Smooth muscle cell (in vitro differentiated cells): ENCODE measurements around the gene GPR161. TPM values are rescaled to one million over a fixed set of nuclear protein-coding genes. Genes with fewer than 3 reads are reported as not detected.

ENCODE experiments used
- DNase-seq: peaks from one replicate; lab custom pipeline; 2025; ENCODE audit not compliant: unreplicated experiment; lab: John Stamatoyannopoulos, UW
- H2AFZ ChIP-seq: fragments of 200-600 bp; sonication (generic); 2 replicates; pipeline ENCODE4 v1.6.0; 2016; ENCODE audit warnings: antibody characterized with exemption, low read depth, mild to moderate bottlenecking
- H3F3A ChIP-seq: fragments of 200-600 bp; sonication (generic); 2 replicates; pipeline ENCODE4 v1.6.0; 2017; ENCODE audit warnings: antibody characterized with exemption, low read depth
- H3K27ac ChIP-seq: fragments of 200-600 bp; sonication (generic); 2 replicates; pipeline ENCODE4 v1.5.1; 2016; ENCODE audit warnings: low read depth, mild to moderate bottlenecking
- H3K27me3 ChIP-seq: fragments of 200-600 bp; sonication (generic); 2 replicates; pipeline ENCODE4 v1.6.1; 2016; ENCODE audit warnings: low read depth, mild to moderate bottlenecking
- H3K36me3 ChIP-seq: fragments of 200-600 bp; sonication (generic); 2 replicates; pipeline ENCODE4 v1.5.1; 2016; ENCODE audit warnings: low read depth
- H3K4me1 ChIP-seq: fragments of 200-600 bp; sonication (generic); 2 replicates; pipeline ENCODE4 v1.5.1; 2016; ENCODE audit warnings: low read depth
- H3K4me2 ChIP-seq: fragments of 200-600 bp; sonication (generic); 2 replicates; pipeline ENCODE4 v1.6.0; 2016; ENCODE audit warnings: mild to moderate bottlenecking
- H3K4me3 ChIP-seq: fragments of 200-600 bp; sonication (generic); 2 replicates; pipeline ENCODE4 v1.5.1; 2016; ENCODE audit warnings: mild to moderate bottlenecking
- H3K79me2 ChIP-seq: fragments of 200-600 bp; sonication (generic); 2 replicates; pipeline ENCODE4 v1.6.0; 2016; ENCODE audit warnings: low read depth, mild to moderate bottlenecking
- H3K9ac ChIP-seq: fragments of 200-600 bp; sonication (generic); 2 replicates; pipeline ENCODE4 v1.6.0; 2016; ENCODE audit warnings: low read depth
- H3K9me3 ChIP-seq: fragments of 200-600 bp; sonication (generic); replicated peaks from 2 replicates; pipeline ENCODE4 v1.5.1; 2016; ENCODE audit warnings: low read depth
- H4K20me1 ChIP-seq: fragments of 200-600 bp; sonication (generic); 2 replicates; pipeline ENCODE4 v1.6.0; 2016; ENCODE audit warnings: low read depth
- WGBS: methylation state at CpG from one replicate; pipeline ENCODE4 v1.1.7; 2016; ENCODE audit warnings: low lambda C conversion rate; 5-methylcytosine and 5-hydroxymethylcytosine counted together
- polyA plus RNA-seq: library from polyadenylated mRNA; unstranded; fragments of >200 nt; fragmentation: Nextera tagmentation; extraction: Ambion mirVana; gene quantifications from 2 replicates; pipeline ENCODE4 v1.2.1, GENCODE V29; 2016
- total RNA-seq: library from RNA; depleted of rRNA; stranded (reverse); fragments of >200 nt; gene quantifications from 2 replicates; pipeline ENCODE4 v1.2.3, GENCODE V29; 2014
- TF ChIP-seq, protein P1 (sequence below): fragments of 200-600 bp; sonication (generic); IDR thresholded peaks from 2 replicates; pipeline ENCODE4 v1.5.1; 2017; ENCODE audit warnings: borderline replicate concordance, mild to moderate bottlenecking, antibody characterized with exemption; ENCODE audit not compliant: insufficient read depth, poor library complexity, severe bottlenecking

GPR161 gene
- total and polyA plus RNA-seq, 2 experiments from 2014 or later, result 9.7 to 25.4 TPM

DNA sequence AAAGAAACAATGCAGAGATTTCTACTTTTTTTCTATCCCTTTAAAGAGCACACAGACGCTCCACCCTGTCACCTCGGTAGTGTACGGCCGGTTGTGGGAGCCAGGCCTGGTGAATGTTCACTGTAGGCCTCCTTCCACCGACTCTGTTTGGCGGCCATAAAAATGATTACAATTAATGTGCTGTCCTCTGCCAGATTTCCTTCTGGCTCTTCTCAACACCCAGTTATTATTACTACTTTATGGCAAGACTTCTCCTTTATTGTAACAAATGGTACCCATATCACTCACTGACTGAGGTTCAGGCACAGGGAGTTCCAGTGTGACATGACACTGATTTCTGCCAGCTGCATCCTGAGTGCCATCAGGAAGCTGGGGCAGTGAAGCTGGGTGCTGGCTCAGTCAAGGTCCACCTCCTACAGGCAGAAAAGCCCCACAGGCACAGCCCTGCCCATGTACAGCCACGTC lies 37.4 kb downstream of the GPR161 start:
- H3K9ac ChIP-seq, result no peak overlapping the region

DNA sequence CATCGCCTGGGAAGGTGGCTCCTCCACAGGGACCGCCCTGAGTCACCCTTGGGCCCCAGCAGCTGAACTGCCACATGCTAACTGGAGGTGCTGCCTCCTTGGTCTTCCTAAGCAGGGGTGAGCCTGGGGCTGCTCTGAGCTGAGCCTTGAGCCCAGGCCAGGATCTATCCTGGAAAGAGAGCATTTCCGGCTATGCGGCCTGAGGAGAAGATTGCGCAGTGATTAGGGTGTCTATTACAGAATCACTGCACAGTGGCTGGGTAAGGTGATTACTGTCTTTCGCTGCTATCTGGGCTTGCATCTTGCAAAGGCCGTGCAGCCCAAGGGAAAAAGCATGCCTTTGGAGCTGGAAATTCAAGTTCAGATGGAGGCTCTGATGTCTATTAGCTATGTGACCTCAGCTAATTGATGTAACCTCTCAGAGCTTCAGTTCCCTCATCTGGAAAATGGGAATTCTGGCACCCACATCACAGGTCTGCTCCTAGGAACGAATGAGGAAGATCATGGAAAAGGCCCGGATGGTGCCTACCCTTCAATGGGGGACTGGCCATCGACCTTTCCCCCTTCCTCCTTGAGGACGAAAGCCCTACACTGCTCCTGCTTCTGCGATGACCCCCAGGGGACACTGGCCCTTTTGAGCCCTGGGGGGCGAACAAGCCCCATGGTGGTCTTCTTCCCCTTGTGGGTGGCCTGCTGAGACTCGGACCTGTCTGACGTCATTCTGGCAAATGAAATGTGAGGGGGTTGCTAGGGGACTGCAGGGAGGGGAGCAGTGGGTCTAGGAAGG lies 38.0 kb downstream of the GPR161 start:
- WGBS, result 80% methylated on average over 15 of the region's 15 CpGs

More for the DNA sequence above, 37.4 kb downstream of the GPR161 start:
- no peak for DNase-seq
- H3K79me2 ChIP-seq, result no peaks in the 10 kb centered on the region
- no peaks in the 10 kb centered on the region for H3K4me1 ChIP-seq
- no peaks in the 10 kb centered on the region for H3K9me3 ChIP-seq
- no peaks in the 10 kb centered on the region for H3F3A ChIP-seq
- no peaks in the 10 kb centered on the region for H3K36me3 ChIP-seq
- no peak overlapping the region for H3K27ac ChIP-seq
- 85% methylated on average over 7 of the region's 7 CpGs for WGBS
- H3K4me2 ChIP-seq, result no peak overlapping the region
- no peak overlapping the region for H2AFZ ChIP-seq
- H3K27me3 ChIP-seq, result no peaks in the 10 kb centered on the region
- TF ChIP-seq, protein P1, sequence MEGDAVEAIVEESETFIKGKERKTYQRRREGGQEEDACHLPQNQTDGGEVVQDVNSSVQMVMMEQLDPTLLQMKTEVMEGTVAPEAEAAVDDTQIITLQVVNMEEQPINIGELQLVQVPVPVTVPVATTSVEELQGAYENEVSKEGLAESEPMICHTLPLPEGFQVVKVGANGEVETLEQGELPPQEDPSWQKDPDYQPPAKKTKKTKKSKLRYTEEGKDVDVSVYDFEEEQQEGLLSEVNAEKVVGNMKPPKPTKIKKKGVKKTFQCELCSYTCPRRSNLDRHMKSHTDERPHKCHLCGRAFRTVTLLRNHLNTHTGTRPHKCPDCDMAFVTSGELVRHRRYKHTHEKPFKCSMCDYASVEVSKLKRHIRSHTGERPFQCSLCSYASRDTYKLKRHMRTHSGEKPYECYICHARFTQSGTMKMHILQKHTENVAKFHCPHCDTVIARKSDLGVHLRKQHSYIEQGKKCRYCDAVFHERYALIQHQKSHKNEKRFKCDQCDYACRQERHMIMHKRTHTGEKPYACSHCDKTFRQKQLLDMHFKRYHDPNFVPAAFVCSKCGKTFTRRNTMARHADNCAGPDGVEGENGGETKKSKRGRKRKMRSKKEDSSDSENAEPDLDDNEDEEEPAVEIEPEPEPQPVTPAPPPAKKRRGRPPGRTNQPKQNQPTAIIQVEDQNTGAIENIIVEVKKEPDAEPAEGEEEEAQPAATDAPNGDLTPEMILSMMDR, result no peak
- H4K20me1 ChIP-seq, result no peaks in the 10 kb centered on the region
- no peak overlapping the region for H3K4me3 ChIP-seq

DNA sequence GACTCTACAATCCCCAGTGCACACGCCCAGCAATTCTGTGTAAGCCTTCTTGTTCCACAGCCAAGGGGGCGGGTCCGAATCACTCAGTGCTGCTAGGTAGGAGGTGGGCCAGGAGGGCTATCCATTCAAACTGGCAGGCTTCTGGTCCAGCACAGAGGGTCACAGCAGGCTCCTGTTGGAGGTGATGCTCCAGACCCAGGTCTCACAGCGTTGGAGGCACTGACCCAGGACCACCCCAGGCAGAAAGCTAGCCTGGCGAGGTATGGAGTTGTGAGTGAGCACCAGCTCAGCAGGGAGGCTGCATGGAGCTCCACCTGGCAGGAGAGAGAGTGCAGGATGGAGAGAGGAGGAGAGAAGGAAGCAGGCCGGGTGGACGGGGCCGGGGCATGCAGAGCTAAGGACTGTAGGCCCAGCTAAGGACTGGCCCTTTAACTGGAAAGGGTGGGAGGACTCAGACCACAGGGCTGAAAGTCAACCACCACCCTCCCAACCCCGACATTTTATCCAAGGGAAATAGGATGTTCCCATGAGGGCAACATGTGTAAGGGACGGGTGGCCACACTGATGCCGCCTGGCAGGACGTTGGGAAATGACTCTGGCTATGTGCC lies 38.7 kb downstream of the GPR161 start:
- no peak for DNase-seq
- WGBS, result 89% methylated on average over 12 of the region's 12 CpGs
- Histone ChIP-seq H3K4me1 (no peaks in the 10 kb centered on the region), H3K9ac (no peak overlapping the region), H3K4me2 (no peak overlapping the region), H2AFZ (no peak overlapping the region), H3K4me3 (no peak overlapping the region), H3K36me3 (no peaks in the 10 kb centered on the region), H3K27me3 (no peaks in the 10 kb centered on the region), H3F3A (no peaks in the 10 kb centered on the region), H4K20me1 (no peaks in the 10 kb centered on the region), H3K9me3 (no peaks in the 10 kb centered on the region), H3K79me2 (no peaks in the 10 kb centered on the region), H3K27ac (no peak overlapping the region)
- TF ChIP-seq, protein P1, result no peak

More for the DNA sequence above, 38.0 kb downstream of the GPR161 start:
- H3K9ac ChIP-seq, result no peak overlapping the region
- H3K4me3 ChIP-seq, result no peak overlapping the region
- no peaks in the 10 kb centered on the region for H3K4me1 ChIP-seq
- DNase-seq, result no peak
- H3K36me3 ChIP-seq, result no peaks in the 10 kb centered on the region
- no peak overlapping the region for H3K4me2 ChIP-seq
- H2AFZ ChIP-seq, result no peak overlapping the region
- no peaks in the 10 kb centered on the region for H4K20me1 ChIP-seq
- no peaks in the 10 kb centered on the region for H3K9me3 ChIP-seq
- H3K27ac ChIP-seq, result no peak overlapping the region
- H3F3A ChIP-seq, result no peaks in the 10 kb centered on the region
- no peaks in the 10 kb centered on the region for H3K27me3 ChIP-seq
- TF ChIP-seq, protein P1, result no peak
- H3K79me2 ChIP-seq, result no peaks in the 10 kb centered on the region
